Measurements from ENCODE around the gene SPOP.
"Not testable (repeated sequence)": the region's sequence is repeated elsewhere in the genome, so short reads cannot be mapped to it uniquely, and the experiment has no call there.

The SPOP gene

DNA sequence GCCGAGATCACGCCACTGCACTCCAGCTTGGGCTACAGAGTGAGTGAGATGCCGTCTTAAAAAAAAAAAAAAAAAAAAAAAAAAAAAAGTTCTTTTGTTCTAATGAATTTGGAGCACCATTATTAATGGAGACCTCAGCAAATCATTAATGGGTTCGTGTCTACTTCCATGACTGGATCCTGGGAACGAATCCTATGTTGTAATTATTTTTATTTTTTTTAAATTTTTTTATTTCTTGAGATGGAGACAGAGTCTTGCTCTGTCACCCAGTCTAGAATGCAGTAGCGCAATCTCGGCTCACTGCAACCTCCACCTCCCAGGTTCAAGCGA lies 30.7 kb downstream of the SPOP start:
- DNase-seq (ENCODE audit: low spot score): no peak

DNA sequence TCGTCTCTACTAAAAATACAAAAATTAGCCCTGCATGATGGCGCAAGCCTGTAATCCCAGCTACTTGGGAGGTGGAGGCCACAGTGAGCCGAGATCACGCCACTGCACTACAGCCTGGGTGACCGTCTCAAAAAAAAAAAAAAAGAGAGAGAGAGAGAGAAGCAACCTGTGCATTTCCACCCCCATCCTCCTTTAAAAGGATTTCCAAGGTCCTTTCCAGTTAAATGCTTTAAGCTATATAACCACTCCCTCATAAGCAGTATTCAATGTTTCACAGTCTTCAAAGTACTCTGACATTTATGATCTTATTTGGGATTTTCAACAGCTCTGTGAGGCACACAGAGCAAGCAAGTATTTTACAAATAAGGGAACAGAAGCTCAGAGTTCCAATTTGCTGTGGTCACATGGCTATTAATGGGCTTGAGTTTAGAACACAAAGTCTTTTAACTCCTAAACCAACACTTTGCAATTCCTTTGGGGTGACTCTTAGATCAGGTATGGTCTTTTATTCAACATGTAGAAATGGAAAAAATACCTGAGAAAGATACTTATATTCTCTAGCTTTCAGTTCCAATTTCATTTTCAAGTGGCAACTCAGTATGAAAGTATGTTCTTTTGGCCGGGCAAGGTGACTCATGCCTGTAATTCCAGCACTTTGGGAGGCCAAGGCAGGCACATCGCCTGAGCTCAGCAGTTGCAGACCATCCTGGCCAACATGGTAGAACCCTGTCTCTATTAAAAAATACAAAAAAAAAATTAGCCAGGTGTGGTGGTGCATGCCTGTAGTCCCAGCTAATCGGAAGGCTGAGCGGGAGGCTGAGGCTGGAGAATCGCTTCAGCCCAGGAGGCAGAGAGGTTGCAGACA lies 31.3 kb downstream of the SPOP start:
- peak; percentile 21 for DNase-seq (ENCODE audit: low spot score)

DNA sequence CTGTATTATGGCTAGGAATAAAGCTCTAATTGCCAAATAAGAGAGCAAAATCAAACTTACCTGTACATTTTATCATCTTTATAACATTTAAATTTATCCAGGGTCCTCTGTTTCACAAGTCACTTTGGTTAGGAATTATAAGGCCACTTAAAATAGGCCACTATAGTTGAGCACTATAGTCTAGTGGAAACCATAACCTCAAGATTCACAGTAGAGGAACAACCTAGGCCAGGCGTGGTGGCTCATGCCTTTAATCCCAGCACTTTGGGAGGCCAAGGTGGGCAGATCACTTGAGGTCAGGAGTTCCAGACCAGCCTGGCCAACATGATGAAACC lies 31.9 kb downstream of the SPOP start:
- not testable (repeated sequence) for DNase-seq (ENCODE audit: low spot score)

DNA sequence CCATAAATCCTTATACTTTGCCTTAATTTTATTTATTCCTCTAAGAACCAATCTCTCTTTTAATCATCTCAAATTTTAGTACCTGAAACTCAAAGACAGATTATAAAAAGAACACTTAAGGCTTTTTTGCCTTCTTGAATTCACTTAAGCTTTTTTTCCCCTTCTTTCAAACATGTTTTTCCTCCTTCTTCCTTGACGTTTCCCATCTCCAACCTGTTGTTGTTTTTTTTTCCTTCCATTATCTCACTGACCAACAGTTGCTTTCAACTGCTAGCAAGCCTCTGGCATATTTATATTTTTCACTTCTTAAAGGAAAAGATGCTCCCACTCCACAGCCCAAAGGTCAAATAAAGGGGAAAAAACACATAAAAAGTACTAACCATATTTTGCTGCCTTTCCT lies 32.2 kb downstream of the SPOP start:
- no peak for DNase-seq (ENCODE audit: low spot score)

DNA sequence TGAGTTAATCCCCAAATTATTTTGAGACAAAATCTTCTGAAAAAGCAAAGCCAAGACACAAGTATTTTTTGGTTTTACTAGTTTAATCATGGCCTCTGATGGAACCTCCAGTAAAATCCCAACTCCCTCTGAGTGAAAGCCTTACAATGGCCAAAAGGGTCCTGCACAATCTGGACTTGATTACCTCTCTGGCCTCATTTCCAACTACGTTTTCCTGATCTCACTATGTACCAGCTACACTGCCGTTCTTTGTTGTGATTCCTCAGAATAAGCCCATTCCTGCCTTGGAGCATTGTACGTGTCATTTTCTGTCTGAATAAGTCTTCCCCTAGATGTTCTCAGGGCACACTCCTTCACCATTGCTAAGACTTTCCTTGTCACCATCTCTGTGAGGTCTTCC lies 37.3 kb downstream of the SPOP start:
- no peak for DNase-seq (ENCODE audit: low spot score)

DNA sequence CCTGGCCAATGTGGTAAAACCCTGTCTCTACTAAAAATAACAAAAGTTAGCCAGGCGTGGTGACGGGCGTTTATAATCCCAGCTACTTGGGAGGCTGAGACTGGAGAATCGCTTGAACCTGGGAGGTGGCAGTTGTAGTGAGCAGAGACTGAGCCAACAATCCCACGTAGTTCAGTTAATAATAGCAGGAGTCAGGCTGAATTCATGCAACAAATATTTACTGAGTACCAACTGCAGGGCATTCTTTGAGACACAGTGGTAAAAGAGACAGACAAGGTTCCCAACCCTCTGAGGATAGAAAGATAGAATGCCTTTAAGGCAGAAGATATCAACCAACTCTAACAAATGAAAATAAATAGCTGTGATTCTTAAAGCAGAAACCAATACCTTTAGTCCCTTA lies 39.1 kb downstream of the SPOP start:
- no peak for DNase-seq (ENCODE audit: low spot score)

DNA sequence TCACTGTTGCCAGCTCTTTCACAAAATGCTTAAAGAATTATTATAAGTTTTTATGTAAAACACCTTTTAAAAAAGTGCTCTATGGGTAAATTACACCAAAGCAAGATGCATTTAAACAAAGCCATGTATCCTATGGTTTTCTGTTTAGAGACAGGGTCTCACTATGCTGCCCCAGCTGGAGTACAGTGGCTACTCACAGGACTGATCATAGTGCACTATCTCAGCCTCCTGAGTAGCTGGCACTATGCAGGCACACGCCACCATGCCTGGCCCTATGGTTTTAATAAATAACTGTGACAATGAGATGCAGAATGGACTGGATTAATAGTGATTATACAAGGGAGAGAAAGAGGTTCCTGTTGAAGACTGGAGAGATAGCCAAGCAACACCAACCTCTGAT lies 40.2 kb downstream of the SPOP start:
- no peak for DNase-seq (ENCODE audit: low spot score)

DNA sequence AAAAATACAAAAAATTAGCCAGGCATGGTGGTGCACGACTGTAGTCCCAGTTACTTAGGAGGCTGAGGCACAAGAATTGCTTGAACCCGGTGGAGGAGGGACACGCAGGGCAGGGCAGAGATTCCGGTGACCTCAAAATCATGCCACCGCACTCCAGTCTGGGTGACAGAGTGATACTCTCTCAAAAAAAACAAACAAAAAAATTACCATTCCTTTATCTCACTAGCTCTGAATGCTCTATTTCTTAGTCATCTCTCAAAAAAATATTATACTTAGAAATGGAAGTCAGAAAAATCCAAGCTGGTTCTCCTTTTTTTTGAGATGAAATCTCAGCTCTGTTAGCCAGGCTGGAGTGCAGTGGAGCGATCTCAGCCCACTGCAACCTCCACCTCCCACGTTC lies 40.8 kb downstream of the SPOP start:
- peak; percentile 54 for DNase-seq (ENCODE audit: low spot score)

DNA sequence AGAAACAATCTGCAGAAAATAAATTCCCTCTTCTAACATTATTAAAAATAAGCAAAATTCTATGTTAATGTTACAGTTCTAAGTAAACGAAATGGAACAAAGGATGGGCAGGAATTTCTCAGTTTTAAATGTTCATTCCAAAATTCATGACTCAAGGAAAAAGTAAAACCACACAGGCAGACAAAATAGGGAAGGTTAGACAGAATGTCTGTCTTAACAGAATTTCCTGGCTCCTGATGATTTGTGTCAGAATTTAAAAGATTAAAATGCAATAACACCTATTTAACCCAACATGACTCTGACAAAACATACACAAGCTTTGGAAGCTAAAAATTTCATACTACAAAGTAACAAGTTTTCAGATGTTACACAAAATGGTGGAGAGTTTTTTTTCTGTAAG lies 42.8 kb downstream of the SPOP start:
- DNase-seq (ENCODE audit: low spot score): no peak

DNA sequence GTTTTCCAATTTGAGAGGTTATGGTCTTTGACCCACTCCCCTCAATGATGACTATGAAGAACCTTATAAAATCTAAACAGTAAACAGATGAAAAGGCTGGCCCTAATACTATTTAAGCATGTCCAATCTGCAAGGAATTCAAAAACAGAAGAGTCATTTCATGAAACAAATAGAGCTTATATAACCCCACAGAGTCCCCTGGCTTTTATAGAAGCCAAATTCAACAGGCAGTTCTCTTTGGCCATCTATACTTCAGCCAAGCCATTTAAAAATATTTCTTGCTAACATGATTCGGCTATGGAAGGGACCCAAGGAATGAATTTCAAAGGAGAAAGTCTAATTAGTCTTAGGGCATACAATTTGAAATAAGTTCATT lies 43.4 kb downstream of the SPOP start:
- no peak for DNase-seq (ENCODE audit: low spot score)

DNA sequence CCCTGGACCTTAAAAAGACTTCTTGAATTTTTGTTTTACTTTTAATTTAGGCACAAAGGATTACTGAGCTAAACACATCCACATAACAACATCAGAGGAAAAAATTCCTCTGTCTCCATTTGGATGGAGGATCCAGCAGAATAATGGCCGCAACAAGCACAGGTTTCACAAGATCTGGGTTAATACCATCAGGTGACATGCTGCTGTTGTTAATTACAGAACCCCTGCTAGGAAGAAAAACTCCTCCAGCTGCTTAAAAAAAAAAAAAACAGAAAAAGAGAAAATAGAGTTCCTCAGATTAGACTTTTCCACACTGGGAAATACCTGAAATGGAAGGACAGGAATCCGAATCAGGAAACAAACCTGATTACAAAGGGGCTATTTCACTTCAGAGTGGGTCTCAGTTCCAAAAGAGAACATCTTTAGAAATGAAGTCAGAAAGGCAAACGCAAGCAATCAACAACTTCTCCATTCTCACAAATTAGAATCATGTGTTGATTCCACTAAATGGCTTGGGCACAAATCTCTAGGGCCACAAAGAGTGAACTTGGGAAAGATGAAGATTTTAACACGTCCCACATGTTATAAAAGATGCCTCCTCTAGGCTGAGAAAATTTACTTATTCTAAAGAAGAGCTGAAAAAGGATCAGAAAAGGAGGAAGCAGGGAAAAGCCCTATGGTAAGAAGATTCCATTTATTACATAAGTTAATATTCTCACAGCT lies 44.0 kb downstream of the SPOP start:
- no peak for DNase-seq (ENCODE audit: low spot score)

DNA sequence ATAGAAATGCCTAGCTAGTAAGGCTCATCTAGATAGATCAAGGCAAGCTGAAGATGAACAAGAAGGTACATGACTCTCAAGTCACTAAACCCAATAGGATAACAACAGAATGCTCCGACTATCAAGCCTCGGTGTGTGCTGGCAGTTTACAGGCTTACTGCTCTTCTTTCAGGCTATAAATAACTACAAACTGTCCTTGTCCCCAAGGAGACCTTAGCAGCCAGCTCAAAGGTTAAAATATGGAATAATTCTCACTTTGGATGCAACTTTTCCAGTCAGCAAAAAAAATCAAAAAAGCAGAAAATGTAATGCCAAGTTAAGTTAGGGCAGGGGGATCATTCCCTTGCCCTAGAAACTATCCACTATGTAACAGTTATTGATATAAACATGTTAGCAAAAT lies 44.6 kb downstream of the SPOP start:
- no peak for DNase-seq (ENCODE audit: low spot score)

DNA sequence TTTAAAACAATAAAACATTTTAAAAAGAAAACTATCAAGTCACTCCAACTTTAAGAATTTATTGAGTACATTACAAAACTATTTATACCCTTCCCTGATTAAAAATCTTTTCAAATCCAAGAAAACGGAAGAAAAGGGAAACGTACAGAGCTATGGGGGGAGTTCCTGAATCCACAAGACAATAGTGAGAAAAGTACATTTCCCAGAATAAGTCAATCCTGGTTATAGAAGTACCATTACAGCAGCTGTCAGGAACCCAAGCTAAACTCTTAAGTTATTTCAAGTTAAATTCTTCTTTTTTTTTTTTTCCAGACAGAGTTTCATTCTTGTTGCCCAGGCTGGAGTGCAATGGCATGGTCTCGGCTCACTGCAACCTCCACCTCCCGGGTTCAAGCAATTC lies 45.7 kb downstream of the SPOP start:
- no peak for DNase-seq (ENCODE audit: low spot score)

DNA sequence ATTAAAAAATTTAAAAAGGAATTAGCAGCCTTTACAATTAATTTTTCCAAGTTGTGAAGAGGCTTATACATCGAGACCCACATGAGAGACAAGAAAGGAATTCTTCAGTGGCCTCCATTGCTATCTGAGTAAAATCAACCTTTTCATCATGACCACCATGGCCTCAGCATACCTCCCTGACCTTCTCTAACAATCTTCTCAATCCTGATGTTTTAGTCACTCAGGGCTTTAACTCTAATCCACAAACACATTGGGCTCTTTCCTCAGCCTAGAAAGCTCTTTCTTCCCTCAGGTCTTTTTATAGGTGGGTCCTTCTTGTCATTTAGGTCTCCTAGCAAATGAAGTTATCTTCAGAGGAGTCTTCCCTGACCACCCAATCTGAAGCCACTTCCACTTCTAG lies 46.4 kb downstream of the SPOP start:
- DNase-seq (ENCODE audit: low spot score): no peak

DNA sequence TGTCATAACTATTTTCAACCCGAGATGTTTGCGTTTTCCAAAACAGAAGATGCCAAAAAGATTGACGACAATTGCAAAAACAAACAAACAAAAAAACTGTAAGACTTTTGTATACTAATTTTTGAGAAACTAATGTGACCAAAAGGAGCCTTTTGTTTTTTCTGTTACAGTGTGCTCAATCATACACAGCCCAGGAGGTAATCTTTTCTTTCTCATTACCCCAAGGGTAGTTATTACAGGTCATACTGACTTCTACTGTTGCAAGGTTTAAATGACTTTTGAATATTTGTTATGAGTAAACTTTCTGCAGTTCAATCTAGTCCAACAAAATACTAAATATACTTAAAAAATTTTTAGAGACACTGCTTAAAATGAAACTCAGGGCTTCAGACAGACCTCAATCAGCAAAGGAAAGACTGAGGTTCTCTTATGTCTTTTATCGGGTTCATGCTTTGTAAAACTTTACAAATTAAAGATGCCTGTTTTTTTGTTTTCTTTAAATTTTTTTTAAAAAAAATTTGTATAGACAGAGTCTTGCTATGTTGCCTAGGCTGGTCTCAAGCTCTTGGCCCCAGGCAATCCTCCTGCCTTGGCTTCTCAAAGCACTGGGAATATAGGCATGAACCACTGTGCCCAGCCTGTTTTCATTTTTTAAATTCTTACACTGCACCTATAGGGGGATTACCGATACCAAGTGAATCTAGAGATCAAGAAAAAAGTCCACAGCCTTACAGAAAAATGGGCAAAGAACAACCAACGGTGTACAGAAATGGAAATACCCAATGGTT lies 47.6 kb downstream of the SPOP start:
- DNase-seq (ENCODE audit: low spot score): no peak

DNA sequence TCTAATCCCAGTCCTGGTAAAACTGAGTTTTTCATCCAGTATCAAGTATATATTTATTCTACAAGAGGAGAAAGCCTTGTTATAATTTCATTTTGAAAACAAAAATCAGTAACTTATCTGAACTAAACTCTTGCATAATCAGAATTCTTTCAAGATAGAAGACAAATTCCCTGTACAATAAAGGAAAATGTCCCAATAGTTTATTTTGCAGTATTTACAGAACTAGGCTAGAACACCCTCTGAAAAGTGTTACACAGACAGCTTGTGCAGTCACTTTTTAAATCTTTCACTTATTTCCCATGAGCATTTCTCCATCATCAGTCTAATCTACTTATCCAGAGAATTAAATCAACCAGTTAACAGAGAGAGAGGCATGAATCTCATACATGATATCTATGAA lies 48.5 kb downstream of the SPOP start:
- no peak for DNase-seq (ENCODE audit: low spot score)

DNA sequence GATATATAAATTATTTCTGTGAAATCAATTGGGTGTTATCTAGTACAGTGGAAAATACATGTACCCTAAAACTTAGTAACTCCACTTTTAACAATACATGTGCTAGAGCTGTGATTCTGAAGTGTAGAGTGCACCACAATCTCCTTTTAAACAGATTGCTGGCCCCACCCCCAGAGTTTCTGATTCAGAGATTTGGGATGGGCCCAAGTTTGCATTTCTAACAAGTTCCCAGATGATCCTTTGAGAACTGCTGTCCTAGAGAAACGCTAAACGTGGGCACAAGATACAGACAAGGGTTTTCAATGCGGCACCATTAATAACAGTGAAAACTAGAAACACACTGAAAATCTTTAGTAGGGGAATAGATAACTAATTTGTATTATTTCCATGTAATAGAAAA lies 53.0 kb downstream of the SPOP start:
- peak; percentile 21 for DNase-seq (ENCODE audit: low spot score)

DNA sequence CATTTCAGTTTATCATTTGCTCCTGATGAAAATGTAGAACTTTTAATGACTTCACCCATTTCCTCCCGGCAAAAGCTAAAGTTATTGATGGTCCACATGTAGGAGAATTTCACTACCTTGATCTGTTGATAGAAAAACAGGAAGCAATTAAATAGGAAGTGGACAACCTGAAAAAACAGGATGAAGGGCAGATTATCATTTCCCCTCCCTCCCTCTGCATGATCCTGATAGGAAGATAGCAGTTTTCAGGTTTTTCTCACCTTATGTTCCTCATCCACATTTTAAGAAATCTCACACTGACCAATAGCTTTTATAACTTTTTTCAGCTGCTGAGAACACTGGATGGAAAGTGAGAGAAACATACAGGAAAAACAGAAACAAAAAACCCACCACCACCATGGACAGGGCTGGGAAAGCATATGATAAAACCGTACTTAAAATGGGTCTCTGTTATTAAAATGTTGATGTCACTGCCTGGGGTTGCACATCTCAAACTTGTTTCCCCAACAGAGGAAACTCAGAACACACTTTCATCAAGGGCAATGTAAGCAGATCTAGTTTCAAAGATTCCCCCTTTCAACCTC lies 55.9 kb downstream of the SPOP start:
- DNase-seq (ENCODE audit: low spot score): no peak

DNA sequence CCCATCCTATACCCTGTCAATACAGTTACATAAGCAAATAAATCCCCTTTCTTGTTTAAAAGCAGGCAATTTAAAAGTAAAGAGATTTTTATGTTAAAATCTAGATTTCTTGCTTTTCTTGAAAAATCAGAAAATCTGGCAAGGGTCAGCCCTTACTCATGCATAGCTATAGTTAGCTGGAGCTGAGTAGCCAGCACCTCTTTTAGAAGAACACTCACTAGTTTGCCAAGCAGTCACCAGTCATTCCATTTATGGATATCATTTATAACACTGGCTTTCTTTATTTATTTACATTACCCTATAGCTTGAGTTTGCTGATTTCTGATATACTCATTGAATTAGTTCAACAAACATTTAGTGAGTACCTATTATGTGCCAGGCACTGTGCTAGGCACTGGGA lies 56.5 kb downstream of the SPOP start:
- DNase-seq (ENCODE audit: low spot score): no peak

DNA sequence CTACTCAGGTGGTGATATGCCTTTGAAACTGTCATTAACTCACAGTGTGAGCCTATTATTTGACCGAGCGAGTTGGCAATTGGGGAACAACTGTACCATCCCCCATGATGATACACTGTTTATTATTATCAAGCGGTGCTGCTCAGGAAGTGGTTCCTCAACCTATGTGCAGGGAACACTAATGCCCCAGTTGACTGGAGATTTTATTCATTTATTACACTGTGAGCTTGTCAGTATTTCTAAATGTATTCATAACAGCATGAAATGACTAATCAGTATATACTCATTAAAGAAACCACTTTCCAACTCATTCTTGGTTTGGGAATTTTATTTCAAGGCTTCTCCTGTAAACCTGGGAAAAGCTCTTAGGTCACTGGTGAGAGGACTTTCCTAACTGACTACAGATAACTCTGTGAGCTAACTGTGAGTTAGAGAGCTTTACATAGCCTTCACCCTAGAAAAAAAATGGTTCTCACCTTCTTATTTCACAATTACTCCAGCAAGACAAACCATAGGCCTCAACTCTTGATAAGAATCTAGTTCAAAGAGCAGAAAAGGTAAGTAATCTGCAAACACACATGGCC lies 59.8 kb downstream of the SPOP start:
- no peak for DNase-seq (ENCODE audit: low spot score)

DNA sequence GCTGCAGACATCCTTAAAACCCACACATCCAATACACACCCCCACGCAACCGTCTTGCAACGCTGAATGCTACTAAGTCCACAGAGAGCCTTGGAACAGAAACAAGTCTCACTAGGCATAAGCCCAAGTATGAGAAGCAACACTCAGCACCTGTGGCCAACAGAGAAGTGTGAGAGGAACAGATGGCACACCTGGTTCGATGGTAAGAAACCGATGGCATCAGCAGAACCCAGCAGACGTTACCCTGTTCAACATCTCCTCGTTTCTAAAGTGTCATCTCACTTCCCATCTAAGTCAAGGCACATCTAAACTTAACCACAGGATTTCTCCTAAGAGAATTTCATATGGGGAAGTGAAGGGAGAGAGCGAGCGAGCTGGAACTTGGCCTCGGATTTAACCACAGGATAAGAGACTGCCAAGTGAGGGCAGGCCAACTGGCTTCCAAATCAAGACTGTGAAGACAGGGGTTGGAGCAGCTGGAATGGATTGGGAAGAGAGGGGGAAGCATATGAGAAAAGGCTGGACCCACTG lies 61.2 kb downstream of the SPOP start:
- DNase-seq (ENCODE audit: low spot score): no peak

DNA sequence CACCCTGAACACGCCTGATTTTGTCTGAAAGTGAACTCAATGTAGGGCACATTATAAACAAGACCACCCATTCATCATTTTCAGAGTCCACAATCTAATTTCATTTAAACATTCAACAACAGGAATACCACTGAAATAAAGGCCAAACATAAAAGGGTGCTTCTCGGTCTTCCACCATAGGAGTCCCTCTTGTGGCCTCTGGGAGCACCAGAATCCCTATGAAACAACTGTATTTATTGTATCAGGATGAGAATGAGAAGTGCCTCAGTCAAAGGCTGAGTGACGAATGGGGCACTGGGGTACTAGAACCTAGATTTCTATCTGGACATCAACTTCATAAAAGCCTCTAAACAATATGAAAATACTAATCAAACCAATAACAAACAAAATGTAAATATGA lies 61.8 kb downstream of the SPOP start:
- DNase-seq (ENCODE audit: low spot score): peak; percentile 19

Measured in hepatic stellate cell (primary cell).